ENCODE data around the gene AGPAT4. TPM values are rescaled to one million over a fixed set of nuclear protein-coding genes. Genes with fewer than 3 reads are reported as not detected.

Gene AGPAT4
- total and polyA plus RNA-seq, 2 of the 13 experiments (the other 11 are each of a cell fraction or from before 2014, with no cell fraction given), result 0.07 to 0.13 TPM

DNA sequence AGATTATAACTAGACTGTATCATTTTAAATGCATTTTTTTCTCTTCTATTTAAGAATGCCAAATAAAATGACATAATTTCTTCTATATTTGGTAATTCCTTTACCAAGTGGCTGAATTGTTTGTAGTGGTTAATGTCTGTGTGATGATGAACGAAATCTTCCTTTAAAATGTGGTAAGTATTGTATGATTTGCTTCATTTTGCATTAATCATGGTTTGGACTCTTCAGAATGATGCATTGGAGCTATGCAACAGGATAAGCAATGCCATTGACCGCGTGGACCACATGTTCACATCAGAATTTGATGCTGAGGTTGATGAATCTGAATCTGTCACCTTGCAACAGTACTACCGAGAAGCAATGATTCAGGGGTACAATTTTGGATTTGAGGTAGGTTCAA, 182.7 kb downstream of the AGPAT4 start:
- H3K9ac ChIP-seq (ENCODE audit: insufficient read depth, low read depth, low read length), result no peak overlapping the region
- ChIA-PET POLR2A (no interaction called here), CTCF (ENCODE audit: low intra/inter-chr PET ratio, low total read pairs) (no interaction called here)
- no TSS peak for BruUV-seq (replicated peaks)
- H3K27me3 ChIP-seq (ENCODE audit: control insufficient read depth in 1 of 2, insufficient read depth in 2 of 2, low read length in 2 of 2), result no peaks in the 10 kb centered on the region
- intact Hi-C loops (cut with micrococcal nuclease; ENCODE audit: unreplicated experiment) (loop anchor here (10.0 kb wide), 1 partner anchor 156 kb away; no protein-coding TSS in a partner anchor), in situ Hi-C loops (cut with HindIII; ENCODE audit: extremely low pct_ligation_motif_present, low pct_unique_long_range_greater_than_20kb) (no loop called here)
- WGBS (ENCODE audit: low lambda C conversion rate), result 97% methylated on average over 4 of the region's 4 CpGs
- H3K27ac ChIP-seq (ENCODE audit: extremely low read length, insufficient read depth, low read length), result no peak overlapping the region
- peaks cover 15 to 69% of the 10 kb centered on the region in 2 experiments for H3K36me3 ChIP-seq (replicated peaks in 1 of 2; ENCODE audit: control insufficient read depth in 1 of 2, insufficient read depth in 2 of 2, low read length in 2 of 2)
- H3K4me3 ChIP-seq (replicated peaks in 1 of 3; ENCODE audit: insufficient read depth in 1 of 3, low read depth in 2 of 3, low read length in 3 of 3), result no peak overlapping the region
- H3K4me2 ChIP-seq (ENCODE audit: low read depth, low read length), result no peak overlapping the region
- H3K79me2 ChIP-seq (ENCODE audit: insufficient read depth, low read length), result no peaks in the 10 kb centered on the region
- ATAC-seq (no peak), FAIRE-seq (no peak), DNase-seq (ENCODE audit: low spot score) (no peak)
- no peak for TF ChIP-seq ZNF747 (CRISPR knock-in tag; IDR thresholded peaks at IDR 0.05; ENCODE audit: borderline replicate concordance)
- TF ChIP-seq ZNF160 (CRISPR knock-in tag; IDR thresholded peaks at IDR 0.05), result no peak
- H2AFZ ChIP-seq (ENCODE audit: low read length), result no peak overlapping the region
- H3K4me1 ChIP-seq (ENCODE audit: insufficient read depth, low read length), result no peaks in the 10 kb centered on the region
- H4K20me1 ChIP-seq (ENCODE audit: insufficient read depth, low read length), result no peaks in the 10 kb centered on the region
- no peaks in the 10 kb centered on the region for H3K9me3 ChIP-seq (ENCODE audit: low read length)

DNA sequence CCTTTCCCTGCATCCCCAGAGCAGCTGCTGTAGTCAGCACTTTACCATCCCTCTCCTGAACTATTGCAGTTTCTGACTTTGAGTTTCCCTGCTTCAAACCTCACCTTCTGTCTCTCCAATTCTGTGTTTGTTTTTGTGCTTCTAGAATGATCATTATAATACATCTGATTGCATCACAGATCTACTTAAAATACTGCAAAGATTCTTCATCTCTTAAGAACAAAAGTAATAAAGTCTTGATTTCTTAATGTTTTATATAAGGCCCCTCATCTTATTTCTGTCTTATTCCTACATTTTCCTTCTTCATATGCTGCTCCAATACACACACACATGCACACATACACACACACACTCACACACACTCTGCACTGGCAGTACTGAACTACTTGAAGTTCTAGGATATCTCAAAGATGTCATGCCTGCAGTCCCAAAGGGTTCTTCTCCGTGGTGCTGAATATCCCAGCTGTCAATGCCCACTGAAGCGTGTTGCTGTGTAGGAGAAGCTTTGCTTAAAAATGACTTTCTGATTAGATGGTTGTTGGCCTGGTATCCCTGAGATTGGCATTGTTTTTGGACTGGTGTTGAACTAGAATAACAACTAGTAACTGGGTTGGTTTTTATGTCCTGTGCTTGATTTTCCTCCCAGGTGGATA, 185.1 kb downstream of the AGPAT4 start:
- Histone ChIP-seq H3K27me3 (ENCODE audit: control insufficient read depth in 1 of 2, insufficient read depth in 2 of 2, low read length in 2 of 2) (no peaks in the 10 kb centered on the region), H3K4me3 (replicated peaks in 1 of 3; ENCODE audit: insufficient read depth in 1 of 3, low read depth in 2 of 3, low read length in 3 of 3) (no peak overlapping the region), H2AFZ (ENCODE audit: low read length) (no peak overlapping the region), H3K9ac (ENCODE audit: insufficient read depth, low read depth, low read length) (no peak overlapping the region), H3K36me3 (replicated peaks in 1 of 2; ENCODE audit: control insufficient read depth in 1 of 2, insufficient read depth in 2 of 2, low read length in 2 of 2) (peaks cover 16 to 78% of the 10 kb centered on the region in 2 experiments), H3K79me2 (ENCODE audit: insufficient read depth, low read length) (no peaks in the 10 kb centered on the region), H3K4me1 (ENCODE audit: insufficient read depth, low read length) (no peaks in the 10 kb centered on the region), H3K4me2 (ENCODE audit: low read depth, low read length) (no peak overlapping the region), H3K9me3 (ENCODE audit: low read length) (no peaks in the 10 kb centered on the region), H4K20me1 (ENCODE audit: insufficient read depth, low read length) (no peaks in the 10 kb centered on the region), H3K27ac (ENCODE audit: extremely low read length, insufficient read depth, low read length) (no peak overlapping the region)
- CTCF ChIA-PET (ENCODE audit: low intra/inter-chr PET ratio, low total read pairs), result no interaction called here
- POLR2A ChIA-PET, result no interaction called here
- WGBS (ENCODE audit: low lambda C conversion rate), result 94% methylated on average over 2 of the region's 2 CpGs
- no TSS peak for BruUV-seq (replicated peaks)
- intact Hi-C loops (cut with micrococcal nuclease; ENCODE audit: unreplicated experiment) (no loop called here), in situ Hi-C loops (cut with HindIII; ENCODE audit: extremely low pct_ligation_motif_present, low pct_unique_long_range_greater_than_20kb) (no loop called here)
- DNase-seq (ENCODE audit: low spot score) (no peak), FAIRE-seq (no peak), ATAC-seq (no peak)
- TF ChIP-seq MAFK (conservative IDR thresholded peaks at IDR 0.05 in 1 of 2, IDR thresholded peaks at IDR 0.05 in 1 of 2; ENCODE audit: low read length in 2 of 2) (peak in 1 of 2 experiments; percentile 27; a peak in 1 of 4 replicates), MIER2 (CRISPR knock-in tag; IDR thresholded peaks at IDR 0.05) (peak; percentile 82), GFI1 (CRISPR knock-in tag; IDR thresholded peaks at IDR 0.05; ENCODE audit: borderline replicate concordance) (no peak)
- TF ChIP-seq, protein P1, sequence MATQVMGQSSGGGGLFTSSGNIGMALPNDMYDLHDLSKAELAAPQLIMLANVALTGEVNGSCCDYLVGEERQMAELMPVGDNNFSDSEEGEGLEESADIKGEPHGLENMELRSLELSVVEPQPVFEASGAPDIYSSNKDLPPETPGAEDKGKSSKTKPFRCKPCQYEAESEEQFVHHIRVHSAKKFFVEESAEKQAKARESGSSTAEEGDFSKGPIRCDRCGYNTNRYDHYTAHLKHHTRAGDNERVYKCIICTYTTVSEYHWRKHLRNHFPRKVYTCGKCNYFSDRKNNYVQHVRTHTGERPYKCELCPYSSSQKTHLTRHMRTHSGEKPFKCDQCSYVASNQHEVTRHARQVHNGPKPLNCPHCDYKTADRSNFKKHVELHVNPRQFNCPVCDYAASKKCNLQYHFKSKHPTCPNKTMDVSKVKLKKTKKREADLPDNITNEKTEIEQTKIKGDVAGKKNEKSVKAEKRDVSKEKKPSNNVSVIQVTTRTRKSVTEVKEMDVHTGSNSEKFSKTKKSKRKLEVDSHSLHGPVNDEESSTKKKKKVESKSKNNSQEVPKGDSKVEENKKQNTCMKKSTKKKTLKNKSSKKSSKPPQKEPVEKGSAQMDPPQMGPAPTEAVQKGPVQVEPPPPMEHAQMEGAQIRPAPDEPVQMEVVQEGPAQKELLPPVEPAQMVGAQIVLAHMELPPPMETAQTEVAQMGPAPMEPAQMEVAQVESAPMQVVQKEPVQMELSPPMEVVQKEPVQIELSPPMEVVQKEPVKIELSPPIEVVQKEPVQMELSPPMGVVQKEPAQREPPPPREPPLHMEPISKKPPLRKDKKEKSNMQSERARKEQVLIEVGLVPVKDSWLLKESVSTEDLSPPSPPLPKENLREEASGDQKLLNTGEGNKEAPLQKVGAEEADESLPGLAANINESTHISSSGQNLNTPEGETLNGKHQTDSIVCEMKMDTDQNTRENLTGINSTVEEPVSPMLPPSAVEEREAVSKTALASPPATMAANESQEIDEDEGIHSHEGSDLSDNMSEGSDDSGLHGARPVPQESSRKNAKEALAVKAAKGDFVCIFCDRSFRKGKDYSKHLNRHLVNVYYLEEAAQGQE (IDR thresholded peaks at IDR 0.05; ENCODE audit: borderline replicate concordance in 1 of 2, low read depth in 1 of 2, low read length in 2 of 2), result peak; percentile 1 to 86

All from HepG2 (cell line).